Duodenal mucosa (tissue), 2 donors: Measurements from ENCODE around the gene CENPX.
"Not testable (repeated sequence)": the region's sequence is repeated elsewhere in the genome, so short reads cannot be mapped to it uniquely, and the experiment has no call there.

ENCODE experiments used
- H3K27ac ChIP-seq: one replicate; pipeline ENCODE4 v1.7.0; 2013; ENCODE audit warnings: low read depth, low read length
- H3K27me3 ChIP-seq, 2 donors: one replicate each; pipeline ENCODE4 v1.7.0; 2013; ENCODE audit warnings: low read length in 2 of 2, control low read depth in 1 of 2; ENCODE audit not compliant: insufficient read depth in 2 of 2, control insufficient read depth in 1 of 2
- H3K36me3 ChIP-seq, 2 donors: one replicate each; pipeline ENCODE4 v1.7.0; 2013; ENCODE audit warnings: low read length in 2 of 2, control low read depth in 1 of 2; ENCODE audit not compliant: insufficient read depth in 2 of 2, control insufficient read depth in 1 of 2
- H3K4me1 ChIP-seq, 2 donors: one replicate each; pipeline ENCODE4 v1.7.0; 2013; ENCODE audit warnings: low read length in 2 of 2, control low read depth in 1 of 2; ENCODE audit not compliant: insufficient read depth in 2 of 2, control insufficient read depth in 1 of 2
- H3K4me3 ChIP-seq, 2 donors: one replicate each; pipeline ENCODE4 v1.7.0; 2013; ENCODE audit warnings: low read length in 2 of 2, low read depth in 1 of 2
- H3K9ac ChIP-seq, 2 donors: one replicate each; pipeline ENCODE4 v1.7.0; 2013; ENCODE audit warnings: low read length in 2 of 2, low read depth in 1 of 2
- H3K9me3 ChIP-seq, 2 donors: one replicate each; pipeline ENCODE4 v1.7.0; 2013; ENCODE audit warnings: low read length in 2 of 2, control low read depth in 1 of 2; ENCODE audit not compliant: control insufficient read depth in 1 of 2

The CENPX gene

GRCh38 chr17:81990836-81991683 is 31.6 kb downstream of the CENPX start:
- H3K9me3 ChIP-seq, result no peaks in the 10 kb centered on the region
- H3K36me3 ChIP-seq, result peaks cover 9 to 28% of the 10 kb centered on the region in 2 donors
- peaks cover 20 to 24% of the 10 kb centered on the region in 2 donors for H3K4me1 ChIP-seq
- H3K9ac ChIP-seq, result peak overlapping the region; percentile 6 to 30
- peak overlapping the region; percentile 36 for H3K27ac ChIP-seq
- peak overlapping the region in 1 of 2 donors; percentile 28 for H3K4me3 ChIP-seq
- no peaks in the 10 kb centered on the region for H3K27me3 ChIP-seq

- no peak overlapping the region for H3K4me3 ChIP-seq
- H3K9ac ChIP-seq, result no peak overlapping the region
- peaks cover 17 to 40% of the 10 kb centered on the region in 2 donors for H3K36me3 ChIP-seq
These were observed 35.4 kb downstream of the CENPX start for GRCh38 chr17:81987161-81987770.

GRCh38 chr17:81986606-81987005 is 36.1 kb downstream of the CENPX start:
- H3K9me3 ChIP-seq, result no peaks in the 10 kb centered on the region
- H3K4me1 ChIP-seq, result peaks cover 11% of the 10 kb centered on the region in 2 donors
- H3K36me3 ChIP-seq, result peaks cover 17 to 40% of the 10 kb centered on the region in 2 donors
- no peak overlapping the region for H3K27ac ChIP-seq
- no peak overlapping the region for H3K9ac ChIP-seq
- H3K4me3 ChIP-seq, result no peak overlapping the region
- H3K27me3 ChIP-seq, result no peaks in the 10 kb centered on the region

More at GRCh38 chr17:81987161-81987770, 35.4 kb downstream of the CENPX start:
- no peaks in the 10 kb centered on the region for H3K9me3 ChIP-seq
- H3K27me3 ChIP-seq, result no peaks in the 10 kb centered on the region
- H3K4me1 ChIP-seq, result peaks cover 16 to 18% of the 10 kb centered on the region in 2 donors
- H3K27ac ChIP-seq, result no peak overlapping the region

- no peaks in the 10 kb centered on the region for H3K27me3 ChIP-seq
- H3K4me3 ChIP-seq, result no peak overlapping the region
- peaks cover 17 to 44% of the 10 kb centered on the region in 2 donors for H3K36me3 ChIP-seq
- no peaks in the 10 kb centered on the region for H3K9me3 ChIP-seq
- H3K9ac ChIP-seq, result no peak overlapping the region
- H3K27ac ChIP-seq, result no peak overlapping the region
- no peaks in the 10 kb centered on the region for H3K4me1 ChIP-seq
These were observed 37.8 kb downstream of the CENPX start for GRCh38 chr17:81984773-81985410.

- H3K9me3 ChIP-seq, result no peaks in the 10 kb centered on the region
- no peaks in the 10 kb centered on the region for H3K27me3 ChIP-seq
- no peak overlapping the region for H3K9ac ChIP-seq
- H3K4me1 ChIP-seq, result peaks cover 9% of the 10 kb centered on the region in 2 donors
- no peak overlapping the region for H3K27ac ChIP-seq
- H3K4me3 ChIP-seq, result no peak overlapping the region
- peaks cover 17 to 44% of the 10 kb centered on the region in 2 donors for H3K36me3 ChIP-seq
These were observed 38.9 kb downstream of the CENPX start for GRCh38 chr17:81983639-81984373.

- Histone ChIP-seq H3K27ac (no peak overlapping the region), H3K4me1 (peaks cover 13% of the 10 kb centered on the region in 2 donors), H3K9me3 (no peaks in the 10 kb centered on the region), H3K4me3 (no peak overlapping the region), H3K27me3 (no peaks in the 10 kb centered on the region), H3K9ac (no peak overlapping the region), H3K36me3 (peaks cover 17 to 41% of the 10 kb centered on the region in 2 donors)
These were observed 39.6 kb downstream of the CENPX start for GRCh38 chr17:81983011-81983638.

GRCh38 chr17:81981511-81981910 is 41.2 kb downstream of the CENPX start:
- Histone ChIP-seq H3K36me3 (peaks cover 12 to 31% of the 10 kb centered on the region in 2 donors), H3K4me1 (peaks cover 15 to 19% of the 10 kb centered on the region in 2 donors)
- H3K27me3 ChIP-seq, H3K4me3 ChIP-seq, H3K27ac ChIP-seq, H3K9ac ChIP-seq, H3K9me3 ChIP-seq: not testable (repeated sequence)

GRCh38 chr17:81980707-81981343 is 41.9 kb downstream of the CENPX start:
- Histone ChIP-seq H3K9ac (no peak overlapping the region), H3K27ac (no peak overlapping the region), H3K27me3 (no peaks in the 10 kb centered on the region), H3K4me1 (peaks cover 19 to 22% of the 10 kb centered on the region in 2 donors), H3K9me3 (no peaks in the 10 kb centered on the region), H3K36me3 (peaks cover 12 to 25% of the 10 kb centered on the region in 2 donors), H3K4me3 (no peak overlapping the region)

GRCh38 chr17:81980122-81980521 is 42.6 kb downstream of the CENPX start:
- Histone ChIP-seq H3K27ac (no peak overlapping the region), H3K4me1 (peaks cover 19 to 22% of the 10 kb centered on the region in 2 donors), H3K9me3 (no peaks in the 10 kb centered on the region), H3K27me3 (no peaks in the 10 kb centered on the region), H3K4me3 (no peak overlapping the region), H3K36me3 (peaks cover 7 to 18% of the 10 kb centered on the region in 2 donors), H3K9ac (no peak overlapping the region)
